B cell (primary cell): Measurements from ENCODE around the gene BRIP1. TPM values are rescaled to one million over a fixed set of nuclear protein-coding genes. Genes with fewer than 3 reads are reported as not detected.

Experiments used
- ATAC-seq: fragments of 200-7000 bp; cut with Tn5 transposase; one replicate; pipeline ENCODE4 v1.10.0; 2021; ENCODE audit warnings: low read depth, mild to moderate bottlenecking, moderate number of reproducible peaks, moderate library complexity
- CTCF ChIA-PET: fragments of 350-600 bp; sonication (Branson Sonifier 250); formaldehyde crosslinking; loops from one replicate; lab custom pipeline; 2021; ENCODE audit warnings: antibody characterized with exemption, inconsistent platforms; lab: Charles Lee
- POLR2A ChIA-PET: fragments of 350-600 bp; sonication (Branson Sonifier 250); formaldehyde crosslinking; loops from one replicate; lab custom pipeline; 2021; ENCODE audit warnings: antibody characterized with exemption; lab: Charles Lee
- DNase-seq: peaks from one replicate; pipeline ENCODE4 v3.0.0; 2013
- H2AFZ ChIP-seq: 2 replicates; pipeline ENCODE4 v1.6.1; 2012; ENCODE audit warnings: mild to moderate bottlenecking, low read depth, low read length; ENCODE audit not compliant: insufficient read depth, poor library complexity, severe bottlenecking
- H3K27ac ChIP-seq, 2 donors: 1 replicate in 1 of 2; 2 replicates in 1 of 2; pipeline ENCODE4 v1.5.1; 2012 to 2013; ENCODE audit warnings: low read length in 2 of 2, mild to moderate bottlenecking in 2 of 2, moderate library complexity in 1 of 2
- H3K27me3 ChIP-seq, 4 experiments: fragments of 200-600 bp in 1 of 4; sonication (generic) in 1 of 4; replicated peaks in 1 of 4; 1 replicate in 2 of 4; 2 replicates in 2 of 4; pipeline versions ENCODE4 v1.6.1 to v1.7.0; 2013 to 2016; ENCODE audit warnings: low read length in 3 of 4, mild to moderate bottlenecking in 2 of 4, mixed read lengths in 1 of 4, moderate library complexity in 1 of 4; ENCODE audit not compliant: insufficient read depth in 4 of 4, control insufficient read depth in 3 of 4; ENCODE audit errors: control extremely low read depth in 1 of 4
- H3K36me3 ChIP-seq, 2 experiments: replicated peaks in 1 of 2; 1 replicate in 1 of 2; 2 replicates in 1 of 2; pipeline versions ENCODE4 v1.6.1 to v1.7.1; 2013; ENCODE audit warnings: low read length in 1 of 2; ENCODE audit not compliant: insufficient read depth in 2 of 2, control insufficient read depth in 1 of 2; ENCODE audit errors: control extremely low read depth in 1 of 2, extremely low read depth in 1 of 2
- H3K4me1 ChIP-seq, 2 donors: fragments of 200-600 bp in 1 of 2; sonication (generic) in 1 of 2; 1 replicate in 1 of 2; 2 replicates in 1 of 2; pipeline versions ENCODE4 v1.5.1 to v1.6.1; 2013 to 2017; ENCODE audit warnings: low read length in 2 of 2; ENCODE audit not compliant: control insufficient read depth in 2 of 2, insufficient read depth in 2 of 2
- H3K4me2 ChIP-seq: replicated peaks from 2 replicates; pipeline ENCODE3; 2012; ENCODE audit warnings: mild to moderate bottlenecking, low read depth, low read length; ENCODE audit not compliant: poor library complexity, severe bottlenecking
- H3K4me3 ChIP-seq, 5 experiments: fragments of 200-600 bp in 1 of 5; sonication (generic) in 1 of 5; 1 replicate in 3 of 5; 2 replicates in 2 of 5; pipeline versions ENCODE4 v1.5.1 to v1.7.0; 2011 to 2016; ENCODE audit warnings: low read length in 4 of 5, mild to moderate bottlenecking in 4 of 5, low read depth in 2 of 5, control low read depth in 1 of 5, moderate library complexity in 1 of 5; ENCODE audit not compliant: insufficient read depth in 1 of 5; ENCODE audit errors: control extremely low read depth in 1 of 5, extremely low read depth in 1 of 5
- H3K79me2 ChIP-seq: fragments of 200-600 bp; sonication (generic); one replicate; pipeline ENCODE4 v1.6.0; 2016; ENCODE audit warnings: low read length; ENCODE audit not compliant: control insufficient read depth, insufficient read depth
- H3K9ac ChIP-seq: fragments of 200-600 bp; sonication (generic); 2 replicates; pipeline ENCODE4 v1.6.1; 2017; ENCODE audit warnings: mild to moderate bottlenecking, low read length, moderate library complexity
- H3K9me3 ChIP-seq, 3 donors: one replicate each; pipeline versions ENCODE4 v1.6.1 to v1.7.1; 2013; ENCODE audit warnings: low read length in 2 of 3; ENCODE audit not compliant: control insufficient read depth in 2 of 3, insufficient read depth in 1 of 3; ENCODE audit errors: control extremely low read depth in 1 of 3
- H4K20me1 ChIP-seq: 2 replicates; pipeline ENCODE4 v1.6.0; 2012; ENCODE audit warnings: mild to moderate bottlenecking, low read length; ENCODE audit not compliant: insufficient read depth, control insufficient read depth, poor library complexity, severe bottlenecking
- H3K27ac Mint-ChIP-seq: one replicate; pipeline ENCODE4 v1.8.0; 2021; ENCODE audit warnings: mixed read lengths
- H3K27me3 Mint-ChIP-seq: one replicate; pipeline ENCODE4 v1.8.0; 2021; ENCODE audit warnings: mixed read lengths
- H3K4me1 Mint-ChIP-seq: one replicate; pipeline ENCODE4 v1.8.0; 2021; ENCODE audit warnings: mixed read lengths
- H3K4me3 Mint-ChIP-seq: one replicate; pipeline ENCODE4 v1.8.0; 2021; ENCODE audit warnings: mixed read lengths
- H3K9me3 Mint-ChIP-seq: one replicate; pipeline ENCODE4 v1.8.0; 2022; ENCODE audit warnings: mixed read lengths; ENCODE audit not compliant: insufficient read depth
- CTCF ChIP-seq: fragments of 200-600 bp; IDR thresholded peaks from one replicate; pipeline ENCODE4 v1.8.0; 2022; ENCODE audit warnings: antibody characterized with exemption, mild to moderate bottlenecking
- EZH2 ChIP-seq: IDR thresholded peaks from 2 replicates; pipeline ENCODE4 v1.6.1; 2012; ENCODE audit warnings: borderline replicate concordance, low read depth, mild to moderate bottlenecking, moderate library complexity, low read length; ENCODE audit not compliant: insufficient read depth, poor library complexity, severe bottlenecking
- WGBS: methylation state at CpG from one replicate; pipeline ENCODE4 v1.1.5; 2013; ENCODE audit warnings: missing lambda C conversion rate; ENCODE audit not compliant: insufficient coverage; 5-methylcytosine and 5-hydroxymethylcytosine counted together
- intact Hi-C: fragments of 100-400 bp; cut with micrococcal nuclease; formaldehyde crosslinking; loops from one replicate; pipeline ENCODE4 v1.10.0; 2022
- polyA plus RNA-seq: library from polyadenylated mRNA; depleted of rRNA; stranded (reverse); fragments of >200 nt; gene quantifications from 2 replicates; pipeline ENCODE4 v1.2.3, GENCODE V29; 2012
- total RNA-seq, 2 donors: library from RNA; stranded (reverse); fragments of 120-200 nt in 1 of 2; gene quantifications; 1 replicate in 1 of 2; 2 replicates in 1 of 2; pipeline versions ENCODE4 v1.2.3 to v1.2.4, GENCODE V29; 2013 to 2022

The BRIP1 gene
- total and polyA plus RNA-seq, 2 donors (not counting 1 experiment from before 2014, with no cell fraction given) = 0.89 to 2.4 TPM

DNA sequence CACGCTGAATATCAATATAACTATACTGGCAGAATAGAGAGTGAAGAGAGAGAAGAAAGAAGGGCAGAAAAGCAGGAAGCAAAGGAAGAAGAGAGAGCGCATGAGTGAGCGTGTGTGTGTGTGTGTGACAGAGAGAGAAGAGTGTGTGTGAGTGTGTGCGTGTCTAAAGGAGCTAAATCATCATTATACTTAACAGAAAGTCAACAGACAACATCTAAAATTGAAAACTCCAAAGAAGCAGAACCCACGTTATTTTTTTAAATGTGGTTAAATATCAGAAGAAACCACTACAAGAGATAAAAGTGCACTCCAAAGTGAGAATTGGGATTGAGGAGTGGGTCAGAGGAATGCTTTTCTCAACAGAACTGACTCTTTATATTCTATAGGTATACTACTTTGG, 77.2 kb downstream of the BRIP1 start:
- peak overlapping the region; percentile 1 for H3K4me3 Mint-ChIP-seq
- Histone ChIP-seq H3K4me3 (no peak overlapping the region), H3K27ac (peak overlapping the region in 1 of 2 donors; percentile 71), H3K9me3 (peaks cover 0 to 7% (median 0%) of the 10 kb centered on the region in 3 donors), H4K20me1 (no peaks in the 10 kb centered on the region), H3K36me3 (peaks cover 0 to 1% of the 10 kb centered on the region in 2 experiments), H2AFZ (peak overlapping the region; percentile 50), H3K4me2 (peak overlapping the region; percentile 59), H3K9ac (no peak overlapping the region), H3K4me1 (peaks cover 15 to 36% of the 10 kb centered on the region in 2 donors), H3K27me3 (no peaks in the 10 kb centered on the region), H3K79me2 (no peaks in the 10 kb centered on the region)
- POLR2A ChIA-PET = no interaction called here
- DNase-seq (no peak), ATAC-seq (no peak)
- intact Hi-C loops = no loop called here
- H3K9me3 Mint-ChIP-seq = no peaks in the 10 kb centered on the region
- H3K27ac Mint-ChIP-seq = peak overlapping the region; percentile 4
- no peak for TF ChIP-seq EZH2
- TF ChIP-seq CTCF = no peak
- WGBS = no CpG with 5 or more reads among the region's 5 CpGs
- CTCF ChIA-PET = no interaction called here
- no peaks in the 10 kb centered on the region for H3K27me3 Mint-ChIP-seq
- peaks cover 33% of the 10 kb centered on the region for H3K4me1 Mint-ChIP-seq

DNA sequence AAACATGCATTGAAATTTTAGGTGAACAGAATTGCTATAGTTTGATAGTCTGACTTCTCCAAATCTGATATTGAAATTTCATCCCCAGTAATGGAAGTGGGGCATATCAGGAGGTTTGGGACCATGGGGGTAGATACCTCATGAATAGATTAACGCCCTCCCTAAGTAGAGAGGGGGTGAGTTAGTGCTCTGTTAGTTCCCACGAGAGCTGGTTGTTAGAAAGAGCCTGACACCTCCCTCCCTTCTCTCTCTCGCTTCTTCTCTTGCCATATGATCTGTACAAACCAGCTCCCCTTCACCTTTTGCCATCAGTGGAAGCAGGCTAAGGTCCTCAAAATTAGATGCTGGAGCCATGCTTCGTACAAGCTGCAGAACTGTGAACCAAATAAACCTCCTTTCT, 78.8 kb downstream of the BRIP1 start:
- Histone ChIP-seq H3K9ac (peak overlapping the region; percentile 37), H3K4me2 (peak overlapping the region; percentile 59), H3K9me3 (no peaks in the 10 kb centered on the region), H3K27ac (peak overlapping the region; percentile 30 to 71), H3K36me3 (no peaks in the 10 kb centered on the region), H2AFZ (peak overlapping the region; percentile 50), H4K20me1 (no peaks in the 10 kb centered on the region), H3K79me2 (no peaks in the 10 kb centered on the region), H3K27me3 (no peaks in the 10 kb centered on the region), H3K4me3 (peak overlapping the region in 1 of 5 experiments; percentile 37), H3K4me1 (peaks cover 15 to 36% of the 10 kb centered on the region in 2 donors)
- no peaks in the 10 kb centered on the region for H3K9me3 Mint-ChIP-seq
- intact Hi-C loops = loop anchor here (5.0 kb wide), 1 partner anchor 1692 kb away; no protein-coding TSS in a partner anchor
- no peaks in the 10 kb centered on the region for H3K27me3 Mint-ChIP-seq
- WGBS = no CpG with 5 or more reads among the region's 4 CpGs
- peaks cover 33% of the 10 kb centered on the region for H3K4me1 Mint-ChIP-seq
- DNase-seq (peak; percentile 16), ATAC-seq (no peak)
- peak overlapping the region; percentile 68 for H3K4me3 Mint-ChIP-seq
- ChIA-PET CTCF (no interaction called here), POLR2A (no interaction called here)
- H3K27ac Mint-ChIP-seq = peak overlapping the region; percentile 92
- no peak for TF ChIP-seq EZH2
- TF ChIP-seq CTCF = no peak
